ENCODE results near the gene GSTP1.

The GSTP1 gene

GRCh38 chr11:67629386-67630227 is 46.0 kb downstream of the GSTP1 start, which contains the start of gene NUDT8:
TSS of gene NUDT8 (minus strand) at chr11:67629937. CDS start at chr11:67629911, 26 bp downstream.
- peak; percentile 64 to 80 (median 67) for DNase-seq (ENCODE audit: low read depth in 3 of 3, low spot score in 1 of 3)

- peak; percentile 84 to 93 (median 87) for DNase-seq (ENCODE audit: low read depth in 3 of 3, low spot score in 1 of 3)
Observed at GRCh38 chr11:67630228-67630942, 46.8 kb downstream of the GSTP1 start.

- no peak for DNase-seq (ENCODE audit: low read depth in 3 of 3, low spot score in 1 of 3)
Observed at GRCh38 chr11:67630943-67631331, 47.3 kb downstream of the GSTP1 start.

- DNase-seq (ENCODE audit: low read depth in 3 of 3, low spot score in 1 of 3), result no peak
Observed at GRCh38 chr11:67631411-67631810, 47.8 kb downstream of the GSTP1 start.

- DNase-seq (ENCODE audit: low read depth in 3 of 3, low spot score in 1 of 3), result no peak
Observed at GRCh38 chr11:67631853-67632174, 48.2 kb downstream of the GSTP1 start.

GRCh38 chr11:67632175-67632981 is 48.8 kb downstream of the GSTP1 start:
- DNase-seq (ENCODE audit: low read depth in 3 of 3, low spot score in 1 of 3), result no peak

- no peak for DNase-seq (ENCODE audit: low read depth in 3 of 3, low spot score in 1 of 3)
Observed at GRCh38 chr11:67632982-67633755, 49.6 kb downstream of the GSTP1 start.

- no peak for DNase-seq (ENCODE audit: low read depth in 3 of 3, low spot score in 1 of 3)
Observed at GRCh38 chr11:67633758-67634365, 50.2 kb downstream of the GSTP1 start.

- no peak for DNase-seq (ENCODE audit: low read depth in 3 of 3, low spot score in 1 of 3)
Observed at GRCh38 chr11:67634366-67635230, 51.0 kb downstream of the GSTP1 start.

- DNase-seq (ENCODE audit: low read depth in 3 of 3, low spot score in 1 of 3), result no peak
Observed at GRCh38 chr11:67635231-67635521, 51.6 kb downstream of the GSTP1 start.
